ENCODE measurements around the gene CECR2.
"Not testable (repeated sequence)": the region's sequence is repeated elsewhere in the genome, so short reads cannot be mapped to it uniquely, and the experiment has no call there.

The CECR2 gene

GRCh38 chr22:17403906-17404305, 34.6 kb downstream of the CECR2 start:
- DNase-seq (ENCODE audit: low spot score) = no peak

DNA sequence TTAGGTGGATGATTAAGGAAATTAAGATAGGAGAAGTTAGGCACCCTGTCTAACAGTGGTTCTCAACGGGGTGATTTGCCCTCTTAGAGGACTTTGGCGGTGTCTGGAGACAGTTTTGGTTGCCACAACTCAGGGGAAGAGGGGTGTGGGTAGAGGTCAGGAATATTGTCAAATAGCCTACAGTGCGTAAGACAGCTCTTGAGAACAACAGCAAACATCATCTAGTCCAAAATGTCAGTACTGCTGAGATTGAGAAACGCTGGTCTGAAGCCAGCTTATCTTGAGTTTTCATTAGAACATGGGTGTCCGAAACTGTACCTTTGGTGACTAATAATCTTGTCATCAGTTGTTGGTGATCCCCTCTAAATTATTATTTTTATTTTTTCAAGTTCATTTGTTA, 38.4 kb downstream of the CECR2 start:
- no peak for DNase-seq (ENCODE audit: low spot score)

DNA sequence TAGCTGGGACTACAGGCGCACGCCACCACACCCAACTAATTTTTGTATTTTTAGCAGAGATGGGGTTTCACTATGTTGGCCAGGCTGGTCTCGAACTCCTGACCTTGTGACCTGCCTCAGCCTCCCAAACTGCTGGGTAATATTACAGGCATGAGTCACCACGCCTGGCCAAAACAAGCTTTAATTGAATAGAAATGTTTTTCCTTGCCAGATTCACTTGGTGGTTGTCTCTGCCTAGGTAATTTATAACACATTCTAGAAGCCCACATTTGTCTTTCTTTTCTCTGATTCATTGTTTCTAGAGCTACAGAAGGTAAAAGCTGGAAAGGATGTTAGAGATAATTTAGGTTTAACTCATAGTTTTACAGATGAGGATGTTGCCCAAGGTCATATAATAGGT, 41.3 kb downstream of the CECR2 start:
- no peak for DNase-seq (ENCODE audit: low spot score)

DNA sequence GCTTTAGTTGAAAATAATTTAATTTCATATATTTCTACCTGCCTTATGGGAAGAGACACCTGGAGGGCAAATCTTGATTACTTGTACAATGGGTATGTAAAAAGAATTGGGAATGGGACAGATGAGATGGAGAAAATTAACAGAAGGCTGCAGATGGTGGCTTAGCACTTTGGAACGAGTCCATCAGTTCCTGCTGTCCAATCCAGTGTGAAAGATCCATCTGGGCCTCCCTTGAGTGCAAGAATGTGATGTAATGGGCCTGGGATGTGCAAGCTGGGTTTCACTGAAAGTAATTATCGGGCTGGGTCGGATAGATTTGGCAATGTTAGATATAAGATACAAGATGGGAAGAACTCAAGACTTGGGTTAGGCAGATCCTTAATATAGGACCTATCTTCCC, 42.0 kb downstream of the CECR2 start:
- no peak for DNase-seq (ENCODE audit: low spot score)

DNA sequence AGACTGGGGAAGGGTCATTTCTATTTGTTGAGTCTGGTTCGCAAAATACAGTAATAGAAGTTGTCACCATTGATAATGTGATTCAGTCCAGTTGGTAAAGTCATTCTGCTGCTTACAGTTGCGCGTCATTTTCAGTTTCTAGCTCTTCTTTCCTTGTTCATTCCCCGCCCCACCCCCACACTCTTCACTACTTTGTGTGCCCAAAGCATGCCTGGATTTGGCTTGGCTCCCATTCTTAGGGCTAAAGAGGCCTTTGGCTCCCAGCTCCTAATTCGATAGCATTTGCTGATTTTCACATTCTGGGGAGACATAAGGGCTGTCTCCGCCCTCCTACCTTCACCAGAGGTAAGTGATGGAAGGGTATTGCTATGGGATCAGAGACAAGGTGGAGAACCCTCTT, 43.0 kb downstream of the CECR2 start:
- DNase-seq (ENCODE audit: low spot score) = no peak

- DNase-seq (ENCODE audit: low spot score) = no peak
Observed at GRCh38 chr22:17418890-17419324, 49.6 kb downstream of the CECR2 start.

DNA sequence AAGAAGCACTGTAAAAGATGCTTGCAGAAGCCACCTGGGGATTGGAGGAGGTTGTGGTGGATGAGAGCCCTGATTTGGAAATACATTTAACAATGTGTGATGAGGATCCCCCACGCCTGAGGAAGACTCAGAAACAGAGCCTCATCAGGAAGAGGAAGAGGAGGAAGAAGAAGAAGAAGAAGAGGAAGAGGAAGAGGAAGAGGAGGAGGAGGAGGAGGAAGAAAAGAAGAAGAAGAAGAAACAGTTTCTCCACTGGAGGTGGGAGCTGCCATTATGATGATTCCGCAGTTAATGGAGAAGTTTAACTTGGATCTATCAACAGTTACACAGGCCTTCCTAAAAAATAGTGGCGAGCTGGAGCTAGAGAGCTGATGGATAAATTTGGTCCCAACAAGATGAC, 50.1 kb downstream of the CECR2 start:
- no peak for DNase-seq (ENCODE audit: low spot score)

- no peak for DNase-seq (ENCODE audit: low spot score)
Observed at GRCh38 chr22:17422736-17423343, 53.6 kb downstream of the CECR2 start.

GRCh38 chr22:17423616-17424015, 54.4 kb downstream of the CECR2 start:
- no peak for DNase-seq (ENCODE audit: low spot score)

DNA sequence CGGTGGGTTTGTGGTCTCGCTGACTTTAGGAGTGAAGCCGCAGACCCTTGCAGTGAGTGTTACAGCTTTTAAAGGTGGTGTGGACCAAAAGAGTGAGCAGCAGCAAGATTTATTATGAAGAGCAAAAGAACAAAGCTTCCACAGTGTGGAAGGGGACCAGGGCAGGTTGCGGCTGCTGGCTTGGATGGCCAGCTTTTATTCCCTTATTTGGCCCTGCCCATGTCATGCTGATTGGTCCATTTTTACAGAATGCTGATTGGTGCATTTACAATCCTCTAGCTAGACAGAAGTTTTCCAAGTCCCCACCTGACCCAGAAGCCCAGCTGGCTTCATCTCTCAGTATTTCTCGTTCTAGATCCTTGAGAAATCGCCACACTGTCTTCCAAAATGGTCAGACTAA, 58.3 kb downstream of the CECR2 start:
- DNase-seq (ENCODE audit: low spot score) = not testable (repeated sequence)

DNA sequence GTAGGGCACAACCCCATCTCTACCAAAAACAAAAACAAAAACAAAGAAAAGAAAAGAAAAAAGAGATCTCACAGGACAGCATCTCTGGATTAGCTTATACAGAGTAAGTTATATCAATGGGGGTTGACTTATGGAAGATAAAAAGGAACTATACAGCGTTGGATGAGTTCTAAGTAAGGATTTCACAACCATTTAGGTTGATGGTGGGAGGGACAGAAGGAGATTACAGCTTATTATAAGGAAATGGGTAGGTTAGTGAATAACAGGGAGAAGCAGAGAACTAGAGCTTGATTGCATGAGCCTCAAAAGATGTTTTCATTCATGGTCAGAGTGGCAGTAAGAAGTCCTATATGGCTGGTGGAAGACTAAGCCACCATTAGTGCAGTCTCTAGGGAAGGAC, 60.3 kb downstream of the CECR2 start:
- DNase-seq (ENCODE audit: low spot score) = no peak

- DNase-seq (ENCODE audit: low spot score) = no peak
Observed at GRCh38 chr22:17430412-17430811, 61.2 kb downstream of the CECR2 start.

- no peak for DNase-seq (ENCODE audit: low spot score)
Observed at GRCh38 chr22:17431179-17431578, 61.9 kb downstream of the CECR2 start.

DNA sequence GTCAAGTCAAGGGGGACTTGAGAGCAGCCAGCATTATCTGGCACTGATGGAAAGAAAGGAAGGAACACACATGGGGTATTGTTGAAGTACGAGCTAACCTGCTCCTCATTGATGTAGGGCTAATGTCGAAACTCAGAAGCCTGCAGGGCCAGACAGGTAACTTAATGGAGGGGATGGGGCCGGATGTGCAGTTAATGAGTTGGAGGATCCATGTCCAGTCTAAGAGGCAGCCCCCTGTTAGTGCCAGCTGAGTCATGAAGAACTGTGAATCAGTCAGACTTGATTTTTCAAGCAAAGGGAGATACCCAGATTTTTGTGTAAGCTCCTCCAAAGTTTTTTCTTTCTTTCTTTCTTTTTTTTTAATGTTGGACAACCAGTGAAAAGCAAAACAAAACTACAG, 65.6 kb downstream of the CECR2 start:
- no peak for DNase-seq (ENCODE audit: low spot score)

DNA sequence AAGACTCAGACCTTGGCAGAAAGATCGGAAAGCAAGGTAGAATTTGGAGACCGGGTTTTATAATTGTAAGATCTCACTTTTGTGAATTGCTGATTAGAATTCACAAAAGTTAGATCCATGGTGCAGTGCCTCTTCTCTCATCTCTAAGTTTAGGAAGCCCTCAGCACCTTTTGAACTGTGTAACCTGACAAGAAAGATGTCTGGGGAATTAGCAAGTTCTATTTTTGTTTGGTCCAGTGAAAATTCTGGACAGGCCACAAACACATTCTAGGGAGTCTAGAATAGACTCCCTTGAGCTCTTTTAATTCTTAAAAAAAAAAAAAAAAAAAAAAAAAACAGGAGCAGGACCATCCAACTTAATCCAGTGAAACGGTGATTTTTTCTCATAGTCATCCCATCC, 66.1 kb downstream of the CECR2 start:
- no peak for DNase-seq (ENCODE audit: low spot score)

DNA sequence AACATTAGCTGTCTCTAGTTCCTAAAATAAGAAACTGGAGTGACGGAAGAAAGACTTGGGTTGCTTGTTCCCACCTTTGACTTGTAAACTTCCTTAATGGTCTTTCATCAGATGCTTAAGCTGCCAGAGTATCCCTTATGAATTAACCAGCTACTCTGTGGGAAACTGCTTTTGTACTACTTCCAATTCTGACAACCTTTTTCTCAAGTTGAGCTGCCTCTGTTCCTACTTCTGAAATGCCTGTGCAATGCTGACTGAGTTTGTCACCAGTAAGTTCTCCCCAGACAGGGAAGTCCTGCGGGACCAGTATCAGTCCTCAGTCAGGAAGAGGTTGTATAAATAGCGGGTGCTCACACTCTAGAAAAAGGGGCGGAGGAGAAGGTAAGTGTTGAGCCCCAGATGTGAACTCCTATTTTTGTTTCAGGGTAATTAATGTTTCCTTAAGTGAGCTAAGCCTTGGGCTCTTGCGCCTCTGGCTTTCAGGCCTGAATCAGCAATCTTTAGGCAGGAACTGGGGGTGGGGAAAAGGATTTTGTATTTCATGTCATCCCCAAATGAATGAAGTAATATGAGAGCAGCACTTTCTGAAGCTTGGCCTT, 67.2 kb downstream of the CECR2 start:
- no peak for DNase-seq (ENCODE audit: low spot score)

DNA sequence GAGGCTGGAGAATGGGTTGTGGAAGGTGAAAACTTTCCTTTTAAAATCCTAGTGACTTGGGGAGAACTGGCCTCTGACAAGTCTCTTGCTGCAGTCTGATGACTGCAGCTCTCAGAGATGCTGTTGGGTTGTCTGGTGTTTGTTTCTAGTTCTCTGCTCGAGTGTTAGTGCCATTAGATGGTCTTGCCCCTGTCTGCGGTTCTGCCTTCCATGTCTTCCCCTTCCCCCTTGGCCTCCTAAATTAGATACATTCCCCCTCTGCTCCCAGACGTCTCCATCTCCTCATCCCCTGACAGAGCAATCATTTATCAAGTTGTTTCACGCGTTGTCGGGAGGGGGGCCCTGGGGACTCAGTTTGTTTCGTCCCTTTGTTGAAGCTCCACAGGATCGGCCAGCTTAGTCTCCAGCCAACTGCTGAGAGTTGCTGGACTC, 67.7 kb downstream of the CECR2 start:
- DNase-seq (ENCODE audit: low spot score) = no peak

DNA sequence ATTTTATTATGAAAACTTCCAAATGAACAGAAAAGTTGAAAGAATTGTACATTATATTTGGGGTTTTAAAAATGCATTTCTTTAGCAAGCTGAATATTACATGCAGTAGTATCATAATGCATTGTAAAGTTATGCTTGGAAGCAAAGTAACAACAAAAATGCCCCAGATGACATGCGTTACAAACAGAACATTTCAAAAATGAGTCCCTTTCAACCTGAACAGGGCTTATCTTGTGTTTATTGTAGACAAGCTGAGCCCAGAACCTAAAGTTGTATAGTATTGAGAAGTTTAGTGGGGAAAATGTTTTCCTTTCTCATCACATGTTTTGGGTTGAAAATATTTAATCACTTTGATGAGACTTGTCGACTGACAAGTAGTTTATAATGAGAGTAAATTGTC, 68.8 kb downstream of the CECR2 start:
- DNase-seq (ENCODE audit: low spot score) = no peak

GRCh38 chr22:17441326-17441725, 72.1 kb downstream of the CECR2 start:
- no peak for DNase-seq (ENCODE audit: low spot score)

DNA sequence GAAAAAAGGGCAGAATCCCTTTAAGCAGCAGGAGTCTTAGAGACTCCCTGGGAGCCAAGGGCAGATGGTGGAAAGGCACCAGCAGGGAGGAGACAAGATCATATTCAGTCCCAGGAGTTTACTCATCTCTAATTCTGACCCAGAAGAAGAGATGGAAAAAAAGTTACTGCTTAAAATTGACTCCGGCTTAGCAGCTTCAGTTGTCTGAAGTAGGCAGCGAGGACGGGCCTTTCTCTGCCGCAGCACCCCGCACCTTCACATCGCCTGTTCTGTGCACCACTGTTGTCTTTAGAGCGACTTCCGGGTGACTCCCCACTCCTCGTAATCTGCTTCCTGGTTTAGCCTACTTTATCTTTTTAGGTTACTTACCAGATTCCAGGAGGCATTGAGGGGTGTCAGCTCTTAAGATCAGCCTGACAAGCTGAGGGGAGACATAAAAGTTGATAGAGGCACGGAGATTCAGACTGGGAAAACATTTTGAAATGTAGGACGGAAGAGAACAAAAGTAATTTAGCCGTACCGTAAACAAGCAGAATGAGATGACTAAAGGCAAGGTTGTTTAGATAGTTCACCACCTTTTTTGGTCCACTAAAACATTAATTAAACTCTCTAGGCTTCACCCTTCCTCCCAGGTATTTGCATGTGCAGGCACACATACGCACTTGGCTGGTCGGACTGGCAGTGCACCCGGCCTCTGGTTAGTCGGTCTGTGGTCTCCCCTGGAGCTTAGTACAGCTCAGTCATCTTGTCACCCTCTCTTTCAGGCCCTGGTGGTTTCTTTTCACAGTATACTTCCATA, 74.3 kb downstream of the CECR2 start:
- no peak for DNase-seq (ENCODE audit: low spot score)

- DNase-seq (ENCODE audit: low spot score) = no peak
Observed at GRCh38 chr22:17444204-17444504, 74.9 kb downstream of the CECR2 start.

- DNase-seq (ENCODE audit: low spot score) = no peak
Observed at GRCh38 chr22:17446698-17447097, 77.4 kb downstream of the CECR2 start.

DNA sequence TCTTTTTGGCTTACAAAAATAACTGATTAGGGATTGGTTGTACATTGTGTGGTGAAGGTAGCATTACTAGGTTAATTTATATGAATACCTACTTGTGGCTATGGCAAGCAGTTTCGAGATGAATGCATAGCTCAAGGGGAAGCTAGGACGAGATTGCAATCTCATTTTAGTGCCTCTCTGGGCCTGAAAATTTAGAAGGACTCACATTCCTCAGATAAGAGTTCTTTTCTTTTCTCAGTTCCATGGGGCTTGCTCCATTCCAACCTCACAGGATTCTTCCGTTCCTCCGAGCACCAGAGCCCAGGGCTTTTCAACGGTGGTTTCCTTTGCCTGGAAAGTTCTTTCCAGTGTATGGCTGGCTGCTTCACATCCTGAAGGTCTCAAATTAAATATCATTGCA, 82.1 kb downstream of the CECR2 start:
- no peak for DNase-seq (ENCODE audit: low spot score)

DNA sequence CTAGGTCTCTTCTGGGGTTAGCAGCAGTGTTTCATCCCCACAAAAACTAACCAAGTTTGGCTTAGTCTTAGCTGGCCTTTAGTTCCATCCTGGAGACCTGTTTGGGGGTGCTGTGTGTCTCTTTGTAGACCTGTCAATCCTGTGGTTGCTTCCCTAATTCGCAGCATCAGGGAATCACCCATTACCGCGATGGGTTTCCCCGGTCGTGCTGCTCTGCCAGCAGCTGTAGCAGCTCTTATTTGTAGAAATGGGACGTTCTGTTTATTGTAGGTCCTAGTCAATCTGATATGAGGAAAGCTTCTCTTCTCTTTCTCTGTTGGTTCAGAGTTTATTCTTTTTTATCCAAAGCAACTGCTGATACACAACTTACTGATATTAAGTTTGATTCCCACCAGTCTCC, 91.6 kb downstream of the CECR2 start:
- DNase-seq (ENCODE audit: low spot score) = no peak

Data from CD4-positive, alpha-beta T cell treated with Interleukin-6 at 100 ng/mL for 8 hours (primary cell).